D721Med (cell line): ENCODE measurements around the gene UBAP2L.
"Not testable (repeated sequence)": the region's sequence is repeated elsewhere in the genome, so short reads cannot be mapped to it uniquely, and the experiment has no call there.

Experiments used
- DNase-seq: peaks from one replicate; pipeline ENCODE4 v3.0.0; 2011; ENCODE audit warnings: low spot score; ENCODE audit not compliant: insufficient read length
- FAIRE-seq: peaks from 2 replicates; lab custom pipeline; 2011; peaks lifted over from hg19 to GRCh38; lab: Jason Lieb, UNC
- CTCF ChIP-seq: IDR thresholded peaks from 2 replicates; pipeline ENCODE4 v1.5.1; 2012; ENCODE audit warnings: mild to moderate bottlenecking, control low read depth; ENCODE audit not compliant: insufficient read depth; ENCODE audit errors: missing control alignments

UBAP2L gene

GRCh38 chr1:154272217-154272998, 51.7 kb downstream of the UBAP2L start, which contains the start of gene HAX1:
Gene HAX1, plus strand, starts transcription at chr1:154272629. Its CDS starts 95 bp downstream, at chr1:154272724.
- DNase-seq = peak; percentile 68
- TF ChIP-seq CTCF = peak; percentile 78
- FAIRE-seq = peak; percentile 93

- FAIRE-seq (no peak), DNase-seq (no peak)
- TF ChIP-seq CTCF = no peak
Measured at GRCh38 chr1:154272999-154273563, 52.3 kb downstream of the UBAP2L start.

GRCh38 chr1:154276797-154277196, 56.0 kb downstream of the UBAP2L start:
- peak; percentile 21 for TF ChIP-seq CTCF
- DNase-seq = no peak
- no peak for FAIRE-seq

- FAIRE-seq, DNase-seq: not testable (repeated sequence)
Measured at GRCh38 chr1:154287591-154287990, 66.8 kb downstream of the UBAP2L start.

GRCh38 chr1:154288661-154289060, 67.9 kb downstream of the UBAP2L start:
- FAIRE-seq (no peak), DNase-seq (no peak)
- TF ChIP-seq CTCF = no peak

GRCh38 chr1:154290921-154291320, 70.2 kb downstream of the UBAP2L start:
- DNase-seq = no peak
- TF ChIP-seq CTCF = no peak
- no peak for FAIRE-seq

GRCh38 chr1:154295408-154296235, 74.9 kb downstream of the UBAP2L start:
- DNase-seq (no peak), FAIRE-seq (no peak)
- no peak for TF ChIP-seq CTCF
